GM04504 (cell line): ENCODE data around the gene ZNF446.
"Not testable (repeated sequence)": the region's sequence is repeated elsewhere in the genome, so short reads cannot be mapped to it uniquely, and the experiment has no call there.

Experiments
- DNase-seq: peaks from one replicate; pipeline ENCODE4 v3.0.0-alpha.2; 2012; ENCODE audit warnings: low read depth

Gene ZNF446

DNA sequence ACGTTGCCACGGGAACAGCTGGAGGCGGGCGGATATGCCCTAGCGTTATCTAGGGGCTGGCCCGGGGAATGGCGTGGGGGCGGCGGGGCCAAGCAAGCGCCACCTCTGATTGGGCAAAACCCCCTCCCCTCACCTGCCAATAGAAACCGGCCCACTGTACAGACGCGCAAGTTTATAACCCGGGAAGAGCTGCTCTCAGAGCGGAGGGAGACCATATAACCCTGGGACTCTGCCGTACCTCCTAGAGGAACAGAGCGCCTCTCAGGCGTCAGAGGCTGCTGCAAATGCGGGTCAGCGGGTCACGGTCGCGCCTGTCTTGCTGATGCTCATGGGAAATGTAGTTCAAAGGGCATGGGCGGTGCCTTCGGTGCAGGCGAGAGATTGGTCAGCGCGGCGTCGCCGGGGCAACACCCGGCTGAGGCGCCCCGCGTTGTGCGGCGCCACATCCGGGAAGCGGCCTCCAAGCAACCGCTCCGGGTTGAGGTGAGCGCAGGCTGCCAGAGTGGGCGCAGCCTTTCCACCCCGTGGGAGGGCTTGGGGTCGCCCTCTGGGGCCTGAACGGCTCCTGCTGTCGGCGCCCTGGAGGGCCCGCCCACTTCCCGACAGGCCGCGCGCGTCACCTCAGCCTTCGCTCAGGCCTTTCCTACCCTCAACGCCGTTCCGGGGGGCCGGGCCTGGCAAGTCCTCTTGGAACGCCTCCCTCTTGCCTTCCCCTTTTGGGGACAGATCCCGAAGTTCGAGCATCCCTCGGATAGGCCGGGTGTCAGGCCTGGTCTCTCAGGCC, at the start of gene ZNF446:
Gene ZNF446 (plus strand): TSS at position 639 of the 784 bp plus-strand sequence. CDS start 867 bp downstream, outside the sequence.
- peak; percentile 94 for DNase-seq

DNA sequence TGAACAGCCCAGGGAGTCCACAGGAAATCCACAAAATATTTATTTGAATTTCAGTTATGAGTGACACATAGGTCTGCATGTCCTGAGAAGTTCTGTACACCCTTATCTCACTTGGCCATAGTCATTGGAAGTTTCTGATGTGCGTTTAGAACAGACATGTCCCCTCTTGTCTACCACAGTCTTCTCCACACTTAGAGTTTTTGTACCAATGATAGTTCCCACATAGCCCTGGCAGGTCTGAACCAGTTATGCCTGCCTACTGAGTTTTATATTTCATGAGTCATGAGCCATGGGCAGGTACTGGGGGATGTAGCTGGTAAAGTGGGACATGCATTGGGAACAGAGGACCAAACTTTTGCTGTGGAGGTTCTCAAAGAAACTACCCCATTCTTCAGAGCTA, 47.5 kb upstream of the ZNF446 start:
- DNase-seq: no peak

DNA sequence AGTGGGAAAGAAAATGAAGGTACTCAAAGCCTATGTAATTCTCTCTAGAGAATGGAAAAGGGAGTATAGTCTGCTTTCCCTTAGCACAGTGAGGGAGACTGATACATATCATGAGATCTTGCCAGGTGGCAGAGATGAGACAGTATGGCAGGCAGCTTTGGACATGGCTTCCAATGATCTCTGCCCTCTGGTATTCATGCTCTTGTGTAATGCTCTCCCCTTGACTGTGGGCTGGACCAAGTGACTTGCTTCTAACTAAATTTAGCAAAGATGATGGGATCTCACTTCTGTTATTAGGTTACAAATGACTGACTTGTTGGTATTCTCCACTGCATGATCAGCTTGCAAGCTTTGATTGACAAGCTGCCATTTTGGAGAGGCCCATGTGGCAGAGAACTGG, 46.4 kb upstream of the ZNF446 start:
- no peak for DNase-seq

DNA sequence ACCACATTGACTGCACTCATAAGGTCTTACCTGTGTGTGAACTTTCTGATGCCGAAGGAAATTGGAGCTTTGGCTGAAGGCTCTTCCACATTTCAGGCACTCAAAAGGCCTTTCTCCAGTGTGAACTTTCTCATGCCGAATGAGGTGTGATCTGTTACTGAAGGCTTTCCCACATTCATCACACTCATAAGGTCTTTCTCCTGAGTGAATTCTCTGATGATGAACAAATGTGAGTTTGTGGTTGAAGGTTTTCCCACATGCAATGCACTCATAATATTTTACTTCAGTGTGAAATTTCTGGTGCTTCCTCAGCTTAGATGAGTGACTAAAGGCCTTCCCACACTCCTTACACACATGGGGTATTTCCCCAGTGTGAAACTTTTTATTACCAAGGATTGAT, 41.9 kb upstream of the ZNF446 start:
- no peak for DNase-seq

DNA sequence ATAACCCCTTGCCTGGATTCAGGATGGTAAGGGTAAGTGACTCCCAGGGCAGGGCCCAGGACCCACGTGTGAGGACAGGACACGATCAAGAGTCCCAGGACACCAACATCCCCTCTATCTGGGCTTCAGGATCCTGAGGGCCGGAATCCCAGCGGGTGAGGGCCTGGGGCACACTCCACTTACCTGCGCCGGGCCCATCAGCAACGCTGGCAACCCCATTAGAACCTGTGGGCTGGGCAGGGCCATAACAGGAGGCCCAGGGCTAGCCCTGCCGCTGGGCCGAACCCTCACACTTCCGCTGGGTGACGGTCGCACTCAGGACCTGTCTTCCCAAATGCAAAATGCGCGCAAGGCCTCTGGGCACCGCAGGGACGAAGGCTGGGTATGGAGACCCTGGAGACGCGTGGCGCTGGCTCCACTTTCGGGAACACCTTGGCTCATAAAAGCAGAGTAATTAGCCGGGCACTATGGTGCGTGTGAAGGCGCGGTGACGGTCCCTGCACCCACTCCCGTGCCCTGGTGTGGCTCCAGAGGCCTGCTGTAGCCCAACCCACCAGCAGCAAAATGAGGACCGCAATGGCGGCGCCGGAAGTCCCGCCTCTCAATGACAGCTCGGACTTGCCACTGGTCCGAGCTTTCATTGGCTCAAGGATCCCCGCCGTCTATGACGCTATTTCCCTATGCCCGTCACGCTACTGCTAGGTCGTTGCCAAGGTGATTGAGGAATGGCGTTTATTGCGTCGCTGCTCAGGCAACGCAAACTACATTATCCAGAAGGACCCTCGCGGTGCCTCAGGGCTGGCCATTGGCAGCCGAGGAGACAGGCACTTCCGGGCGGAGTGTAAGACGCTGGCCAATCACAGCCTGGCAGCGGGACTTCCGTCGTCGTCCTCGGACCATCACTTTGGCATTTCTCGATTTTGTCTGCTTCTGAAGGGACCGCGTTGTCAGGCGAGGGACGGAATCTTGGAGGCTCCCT, 36.3 kb upstream of the ZNF446 start, which contains the start of gene ZNF132:
Gene ZNF132 (minus strand): TSS at position 578 of the 979 bp plus-strand sequence. CDS start 332 bp downstream, at position 246.
- DNase-seq: peak; percentile 100

DNA sequence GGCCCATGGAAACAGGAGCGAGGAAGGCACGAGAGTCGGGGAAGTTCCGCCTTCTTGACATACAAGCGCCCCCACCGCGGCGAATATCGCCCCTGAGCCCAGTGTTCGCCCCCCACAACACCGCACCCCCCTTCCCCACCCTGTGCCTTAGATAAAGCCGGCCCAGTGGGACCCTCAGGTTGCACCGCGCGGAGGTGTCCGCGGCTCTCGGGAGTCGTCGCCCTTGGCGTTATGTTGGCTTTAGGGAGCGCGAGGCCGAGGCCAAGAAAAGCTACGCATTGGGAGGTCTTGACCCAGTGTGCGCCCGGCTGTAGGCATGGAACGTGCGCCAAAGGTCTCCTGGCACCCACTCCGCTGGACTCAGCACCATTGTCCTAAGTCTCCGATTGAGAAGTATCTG, 35.6 kb upstream of the ZNF446 start:
- no peak for DNase-seq

DNA sequence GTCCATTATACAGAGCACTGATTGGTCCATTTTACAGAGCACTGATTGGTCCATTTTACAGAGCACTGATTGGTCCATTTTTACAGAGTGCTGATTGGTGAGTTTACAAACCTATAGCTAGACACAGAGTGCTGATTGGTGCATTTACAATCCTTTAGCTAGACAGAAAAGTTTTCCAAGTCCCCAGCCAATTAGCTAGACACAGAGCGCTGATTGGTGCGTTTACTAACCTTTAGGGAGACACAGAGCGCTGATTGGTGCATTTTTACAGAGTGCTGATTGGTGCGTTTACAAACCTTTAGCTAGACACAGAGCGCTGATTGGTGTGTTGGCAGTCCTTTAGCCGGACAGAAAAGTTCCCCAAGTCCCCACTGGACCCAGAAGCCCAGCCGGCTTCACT, 33.2 kb upstream of the ZNF446 start:
- not testable (repeated sequence) for DNase-seq

DNA sequence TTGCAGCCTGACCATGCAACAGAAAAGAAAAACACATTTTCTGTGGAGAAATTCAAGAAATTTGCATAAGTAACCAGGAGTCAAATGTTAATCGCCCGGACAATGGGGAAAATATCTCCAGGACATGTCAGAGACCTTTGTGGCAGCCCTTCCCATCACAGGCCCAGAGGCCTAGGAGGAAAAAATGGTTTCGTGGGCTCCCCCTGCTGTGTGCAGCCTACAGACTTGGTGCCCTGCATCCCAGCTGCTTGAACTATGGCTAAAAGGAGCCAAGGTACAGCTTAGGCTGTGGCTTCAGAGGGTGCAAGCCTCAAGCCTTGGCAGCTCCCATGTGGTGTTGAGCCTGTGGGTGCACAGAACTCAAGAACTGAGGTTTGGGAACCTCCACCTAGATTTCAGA, 27.3 kb upstream of the ZNF446 start:
- not testable (repeated sequence) for DNase-seq

DNA sequence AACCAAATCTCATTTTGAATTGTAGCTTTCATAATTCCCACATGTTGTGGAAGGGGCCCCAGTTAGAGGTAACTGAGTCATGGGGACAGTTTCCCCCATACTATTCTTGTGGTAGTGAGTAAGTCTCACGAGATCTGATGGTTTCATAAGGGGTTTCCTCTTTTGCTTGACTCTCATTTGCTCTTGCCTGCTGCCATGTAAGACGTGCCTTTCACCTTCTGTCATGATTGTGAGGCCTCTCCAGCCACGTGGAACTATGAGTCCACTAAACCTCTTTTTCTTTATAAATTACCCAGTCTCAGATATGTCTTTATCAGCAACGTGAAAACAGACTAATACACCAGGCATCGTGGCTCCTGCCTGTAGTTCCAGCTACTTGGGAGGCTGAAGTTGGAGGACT, 26.2 kb upstream of the ZNF446 start:
- DNase-seq: not testable (repeated sequence)

DNA sequence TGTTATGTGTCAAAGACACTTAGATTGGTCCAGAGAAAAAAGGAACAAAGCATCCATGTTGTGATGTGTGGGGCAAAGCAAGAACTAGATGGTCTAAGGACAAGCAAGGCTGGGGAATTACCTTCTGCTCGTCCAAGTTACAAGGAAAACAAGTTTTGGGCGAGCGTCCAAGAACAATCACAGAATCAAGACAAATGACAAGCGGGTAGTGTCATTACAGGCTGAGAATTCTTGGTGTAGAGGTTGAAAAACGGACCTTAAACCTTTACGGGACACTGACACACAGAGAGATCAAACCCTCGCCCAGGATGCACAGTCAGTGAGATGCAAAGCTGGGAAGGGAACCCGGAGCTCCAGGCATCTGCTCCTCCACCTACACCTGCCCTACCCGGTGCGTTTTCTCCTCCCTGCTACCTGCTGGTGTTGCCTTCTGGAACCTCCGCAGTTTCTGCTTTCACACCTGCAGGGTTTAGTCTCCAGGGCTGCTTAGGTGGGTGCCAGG, 25.2 kb upstream of the ZNF446 start:
- no peak for DNase-seq

DNA sequence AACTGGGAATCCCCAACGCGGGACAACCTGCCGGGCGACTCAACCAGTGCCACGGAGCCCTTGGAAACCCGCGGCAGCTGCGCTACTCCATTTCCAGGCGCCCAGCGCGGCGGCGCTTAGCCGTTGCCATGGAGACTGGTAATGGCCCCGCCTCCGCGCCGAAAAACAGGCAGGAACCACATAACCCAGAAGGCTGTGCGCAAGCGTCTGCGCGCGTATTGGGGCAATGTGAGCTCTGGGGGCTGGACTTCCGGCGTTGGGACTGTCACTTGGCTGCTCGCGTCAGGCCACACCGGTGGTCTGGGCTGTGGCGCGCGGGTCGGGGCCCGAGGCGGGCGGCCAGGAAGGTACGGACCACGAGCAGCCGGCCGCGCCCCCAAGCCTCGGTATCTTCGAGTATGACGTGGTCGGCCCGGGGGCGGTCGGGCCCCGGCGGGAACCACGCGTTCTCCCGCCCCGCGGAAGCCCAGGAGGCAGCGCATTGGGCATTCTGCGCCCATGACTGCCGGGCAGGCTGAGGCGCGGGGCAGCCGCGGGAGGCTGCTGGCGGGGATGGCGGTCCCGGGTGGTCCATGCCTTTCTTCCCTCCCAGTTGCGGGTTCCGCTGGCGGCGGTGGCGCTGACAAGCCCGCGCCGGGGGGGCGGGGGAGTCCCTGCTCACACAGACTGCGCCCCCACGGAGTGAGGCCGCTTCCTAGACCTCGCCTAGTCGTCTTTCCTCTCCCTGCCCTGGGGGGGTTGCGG, 24.6 kb upstream of the ZNF446 start, which contains the start of gene ZNF324B:
Gene ZNF324B (plus strand): TSS at position 265 of the 744 bp plus-strand sequence. CDS start 2,080 bp downstream, outside the sequence.
- peak; percentile 88 for DNase-seq

DNA sequence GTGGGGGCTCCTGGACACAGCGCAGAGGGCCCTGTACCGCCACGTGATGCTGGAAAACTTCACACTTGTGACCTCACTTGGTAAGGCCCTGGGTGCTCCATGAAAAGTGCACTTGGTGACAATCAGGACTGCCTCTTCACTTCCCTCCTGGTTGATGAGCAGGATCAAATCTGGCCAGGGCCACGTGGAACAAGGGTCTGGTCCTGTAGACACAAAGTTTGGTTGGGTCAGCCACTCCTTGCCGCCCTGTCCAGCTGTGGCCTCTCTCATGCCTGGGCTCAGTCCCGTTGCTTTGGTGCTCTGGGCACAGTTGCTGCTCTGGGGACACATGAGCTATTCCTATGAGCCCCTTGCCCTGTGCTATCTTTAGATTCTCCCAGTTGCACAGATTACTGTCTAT, 22.4 kb upstream of the ZNF446 start:
- no peak for DNase-seq

DNA sequence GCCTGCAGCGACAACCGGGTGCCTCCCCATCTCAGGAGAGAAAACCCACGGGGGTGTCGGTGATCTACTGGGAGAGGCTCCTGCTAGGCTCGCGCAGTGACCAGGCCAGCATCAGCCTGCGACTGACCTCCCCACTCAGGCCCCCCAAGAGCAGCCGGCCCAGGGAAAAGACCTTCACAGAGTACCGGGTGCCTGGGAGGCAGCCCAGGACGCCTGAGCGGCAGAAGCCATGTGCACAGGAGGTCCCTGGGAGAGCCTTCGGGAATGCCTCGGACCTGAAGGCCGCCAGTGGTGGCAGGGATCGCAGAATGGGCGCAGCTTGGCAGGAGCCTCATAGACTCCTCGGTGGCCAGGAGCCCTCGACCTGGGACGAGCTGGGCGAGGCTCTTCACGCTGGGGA, 20.8 kb upstream of the ZNF446 start:
- DNase-seq: no peak

DNA sequence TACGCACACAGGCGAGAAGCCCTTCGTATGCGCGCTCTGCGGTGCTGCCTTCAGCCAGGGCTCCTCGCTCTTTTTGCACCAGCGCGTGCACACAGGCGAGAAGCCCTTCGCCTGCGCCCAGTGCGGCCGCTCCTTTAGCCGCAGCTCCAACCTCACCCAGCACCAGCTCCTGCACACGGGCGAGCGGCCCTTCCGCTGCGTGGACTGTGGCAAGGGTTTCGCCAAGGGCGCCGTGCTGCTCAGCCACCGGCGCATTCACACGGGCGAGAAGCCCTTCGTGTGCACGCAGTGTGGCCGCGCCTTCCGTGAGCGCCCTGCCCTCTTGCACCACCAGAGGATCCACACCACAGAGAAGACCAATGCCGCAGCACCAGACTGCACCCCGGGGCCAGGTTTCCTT, 20.0 kb upstream of the ZNF446 start:
- DNase-seq: no peak

DNA sequence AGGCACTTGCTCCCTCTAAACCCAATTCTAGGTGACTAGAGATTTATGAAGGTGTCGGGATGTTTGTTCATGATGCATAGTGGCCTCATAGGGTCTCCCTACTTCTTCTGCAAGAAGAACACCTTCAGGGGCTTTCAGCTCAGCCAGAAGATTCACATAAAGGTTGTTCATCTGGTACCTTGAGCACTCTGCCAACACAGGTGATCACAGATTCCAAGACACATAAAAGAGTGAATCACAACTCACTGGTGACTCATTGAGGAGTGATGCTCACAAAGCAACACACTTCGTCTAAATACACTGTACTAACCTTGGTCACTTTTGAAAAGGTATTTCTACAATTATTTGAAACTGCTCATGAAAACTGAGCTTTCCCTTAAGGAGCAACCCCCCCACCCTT, 16.1 kb upstream of the ZNF446 start:
- DNase-seq: no peak

DNA sequence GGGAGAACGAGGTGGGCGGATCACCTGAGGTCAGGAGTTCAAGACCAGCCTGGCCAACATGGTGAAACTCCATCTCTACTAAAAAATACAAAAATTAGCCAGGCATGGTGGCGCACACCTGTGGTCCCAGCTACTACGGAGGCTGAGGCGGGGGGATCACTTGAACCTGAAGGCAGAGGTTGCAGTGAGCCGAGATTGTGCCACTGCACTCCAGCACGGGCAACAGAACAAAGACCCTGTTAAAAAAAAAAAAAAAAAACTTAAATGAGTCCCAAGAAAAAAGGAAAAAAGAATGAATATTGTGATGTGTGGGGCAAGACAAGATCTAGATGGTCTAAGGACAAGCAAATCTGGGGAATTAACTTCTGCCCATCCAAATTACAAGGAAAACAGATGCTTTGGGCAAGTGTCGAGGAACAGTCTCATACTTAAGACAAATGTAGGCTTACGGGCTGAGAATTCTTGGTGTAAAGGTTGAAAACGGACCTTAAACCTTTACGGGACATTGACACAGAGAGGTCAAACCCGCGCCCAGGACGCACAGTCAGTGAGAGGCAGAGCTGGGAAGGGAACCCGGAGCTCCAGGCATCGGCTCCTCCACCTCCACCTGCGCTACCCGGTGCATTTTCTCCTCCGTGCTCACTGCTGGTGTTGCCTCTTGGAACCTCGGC, 9.9 kb upstream of the ZNF446 start:
- DNase-seq: no peak

DNA sequence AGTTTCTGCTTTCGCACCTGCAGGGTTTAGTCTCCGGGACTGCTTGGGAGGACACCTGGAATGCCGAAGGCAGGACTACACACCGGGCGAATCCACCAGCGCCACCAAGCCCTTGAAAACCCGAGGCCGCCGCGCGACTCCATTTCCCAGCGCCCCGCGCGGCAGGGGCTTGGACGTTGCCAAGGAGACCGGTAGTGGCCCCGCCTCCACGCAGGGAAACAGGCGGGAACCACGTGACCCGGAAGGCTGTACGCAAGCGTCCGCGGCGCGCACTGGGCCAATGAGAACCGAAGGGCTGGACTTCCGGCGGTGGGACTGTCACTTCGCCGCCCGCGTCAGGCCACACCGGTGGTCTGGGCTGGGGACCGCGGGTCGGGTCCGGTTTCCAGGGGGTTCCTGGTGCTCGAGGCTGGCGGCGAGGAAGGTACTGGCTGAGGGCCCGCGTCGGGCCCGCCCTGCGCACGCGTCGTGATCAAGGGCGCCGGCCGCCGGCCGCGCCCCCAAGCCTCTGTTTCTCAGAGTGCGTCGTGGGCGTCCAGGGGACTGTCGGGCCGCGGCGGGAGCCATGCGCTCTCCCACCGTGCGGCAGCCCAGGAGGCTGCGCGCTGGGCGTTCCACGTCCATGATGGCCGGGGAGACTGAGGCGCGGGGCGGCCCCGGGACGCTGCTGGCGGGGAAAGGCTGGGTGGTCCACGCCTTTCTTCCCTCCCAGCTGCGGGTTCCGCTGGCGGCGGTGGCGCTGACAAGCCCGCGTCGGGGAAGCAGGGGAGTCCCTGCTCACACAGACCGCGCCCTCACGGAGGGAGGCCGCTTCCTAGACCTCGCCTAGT, 9.2 kb upstream of the ZNF446 start, which contains the start of gene ZNF324:
Gene ZNF324 (plus strand): TSS at position 321 of the 830 bp plus-strand sequence. CDS start 2,106 bp downstream, outside the sequence.
- peak; percentile 86 for DNase-seq

DNA sequence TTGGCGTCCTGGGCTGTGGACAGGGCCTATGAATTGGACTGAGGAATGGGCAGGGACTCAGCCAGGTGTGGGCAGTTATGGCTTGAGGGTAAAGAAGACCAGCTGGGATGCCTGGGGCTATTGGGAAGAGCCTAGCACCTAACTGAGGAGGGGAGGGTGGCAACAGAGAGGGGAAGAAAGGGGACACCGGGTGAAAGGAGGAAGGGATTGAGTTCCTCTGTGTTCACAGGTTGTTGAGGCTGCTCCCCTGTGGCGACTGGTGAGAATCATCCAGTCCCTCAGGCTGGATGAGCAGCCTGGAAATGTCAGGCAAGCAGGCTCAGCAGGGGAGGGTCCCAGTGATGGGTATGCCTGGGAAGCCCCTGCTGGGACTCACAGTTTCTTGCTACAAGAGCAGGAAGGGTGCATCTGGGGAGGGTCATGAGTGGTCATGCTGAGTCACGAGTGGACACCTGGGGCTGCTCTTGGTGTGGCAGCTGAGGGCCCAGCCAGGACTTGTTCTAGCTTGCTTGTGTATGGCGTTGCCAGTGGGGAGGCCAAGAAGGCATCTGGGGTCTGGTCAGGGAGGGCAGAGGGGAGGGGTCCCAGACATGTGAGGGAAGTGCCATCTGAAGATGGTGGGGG, 7.8 kb upstream of the ZNF446 start:
- no peak for DNase-seq

DNA sequence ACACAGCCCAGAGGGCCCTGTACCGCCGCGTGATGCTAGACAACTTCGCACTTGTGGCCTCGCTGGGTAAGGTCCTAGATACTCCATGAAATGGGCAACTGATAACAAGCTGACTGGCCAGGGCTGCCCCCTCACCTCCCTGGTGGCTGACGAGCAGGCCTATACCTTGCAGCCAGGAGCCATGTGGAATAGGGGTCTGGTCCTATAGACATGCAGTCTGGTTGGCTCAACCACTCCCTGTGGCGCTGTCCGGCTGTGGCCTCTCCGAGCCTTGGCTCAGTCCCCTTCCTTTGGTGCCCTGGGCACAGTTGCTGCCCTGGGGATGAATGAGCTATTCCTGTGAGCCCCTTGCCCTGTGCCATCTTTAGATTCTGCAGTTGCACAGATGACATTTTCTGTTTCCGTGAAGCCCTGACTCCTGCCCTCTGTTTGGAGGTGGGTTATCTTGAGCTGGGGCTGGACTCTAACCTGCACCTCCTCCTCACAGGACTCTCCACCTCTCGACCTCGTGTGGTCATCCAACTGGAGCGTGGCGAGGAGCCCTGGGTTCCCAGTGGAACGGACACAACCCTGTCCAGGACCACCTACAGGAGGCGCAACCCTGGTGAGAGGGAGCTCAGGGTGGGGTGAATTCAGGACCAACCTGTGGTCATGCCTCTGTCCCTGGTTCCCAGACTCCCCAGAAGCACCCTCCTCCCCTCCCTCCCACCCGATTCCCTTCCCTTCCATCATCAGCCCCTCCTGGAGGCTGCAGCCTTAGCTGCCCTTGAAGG, 6.7 kb upstream of the ZNF446 start:
- no peak for DNase-seq
